SK-N-SH (cell line): Measurements from ENCODE around the gene ZNF471. TPM values are rescaled to one million over a fixed set of nuclear protein-coding genes. Genes with fewer than 3 reads are reported as not detected.

Experiments
- CTCF ChIA-PET: fragments of 300-600, 350-600 bp; formaldehyde crosslinking; extraction: SDS; loops from one replicate; lab custom pipeline; 2021; lab: Yijun Ruan, JAX
- POLR2A ChIA-PET: fragments of 350-600 bp; sonication (Branson Sonifier 250); formaldehyde crosslinking; extraction: SDS; loops from one replicate; lab custom pipeline; 2020; ENCODE audit warnings: antibody characterized with exemption, inconsistent platforms; lab: Yijun Ruan, JAX
- DNase-seq: peaks from one replicate; pipeline ENCODE4 v3.0.0; 2012
- H2AFZ ChIP-seq: fragments of 200-600 bp; sonication (generic); 2 replicates; pipeline ENCODE4 v1.8.1; 2016; ENCODE audit warnings: antibody characterized with exemption, mild to moderate bottlenecking, low read depth
- H3F3A ChIP-seq: fragments of 200-600 bp; sonication (generic); replicated peaks from 2 replicates; pipeline ENCODE3; 2016; ENCODE audit warnings: antibody characterized with exemption, mild to moderate bottlenecking; ENCODE audit not compliant: insufficient read depth
- H3K27ac ChIP-seq, 2 experiments: fragments of 200-500 bp in 1 of 2; fragments of 200-600 bp in 1 of 2; sonication (Bioruptor generic) in 1 of 2; sonication (generic), shearing (Covaris generic) in 1 of 2; 2 replicates each; pipeline versions ENCODE4 v1.5.1 to v1.6.1; 2014 to 2016; ENCODE audit warnings: low read depth in 2 of 2, inconsistent platforms in 1 of 2, low read length in 1 of 2, mild to moderate bottlenecking in 1 of 2, mixed read lengths in 1 of 2
- H3K27me3 ChIP-seq: fragments of 200-600 bp; sonication (generic), shearing (Covaris generic); 2 replicates; pipeline ENCODE4 v1.6.1; 2016; ENCODE audit warnings: mixed run types; ENCODE audit not compliant: insufficient read depth
- H3K36me3 ChIP-seq, 2 experiments: fragments of 200-500 bp in 1 of 2; fragments of 200-600 bp in 1 of 2; sonication (Bioruptor generic) in 1 of 2; sonication (generic) in 1 of 2; replicated peaks in 1 of 2; 2 replicates each; pipeline versions ENCODE3 to v1.5.1; 2014 to 2016; ENCODE audit warnings: low read length in 1 of 2, mild to moderate bottlenecking in 1 of 2; ENCODE audit not compliant: insufficient read depth in 2 of 2, control insufficient read depth in 1 of 2
- H3K4me1 ChIP-seq, 2 experiments: fragments of 200-500 bp in 1 of 2; fragments of 200-600 bp in 1 of 2; sonication (Bioruptor generic) in 1 of 2; sonication (generic), shearing (Covaris generic) in 1 of 2; 2 replicates each; pipeline versions ENCODE4 v1.5.1 to v1.6.1; 2014 to 2016; ENCODE audit warnings: low read depth in 1 of 2, low read length in 1 of 2, mixed run types in 1 of 2; ENCODE audit not compliant: insufficient read depth in 2 of 2, control insufficient read depth in 1 of 2
- H3K4me2 ChIP-seq: fragments of 200-600 bp; sonication (generic), shearing (Covaris generic); 2 replicates; pipeline ENCODE4 v1.6.1; 2017; ENCODE audit warnings: mixed run types
- H3K4me3 ChIP-seq, 2 experiments: fragments of 200-500 bp in 1 of 2; fragments of 200-600 bp in 1 of 2; sonication (Bioruptor generic) in 1 of 2; sonication (generic), shearing (Covaris generic) in 1 of 2; 2 replicates each; pipeline versions ENCODE4 v1.5.1 to v1.8.1; 2014 to 2016; ENCODE audit warnings: low read depth in 2 of 2, inconsistent platforms in 1 of 2, low read length in 1 of 2, mild to moderate bottlenecking in 1 of 2, mixed read lengths in 1 of 2, moderate library complexity in 1 of 2
- H3K79me2 ChIP-seq: fragments of 200-600 bp; sonication (generic); 2 replicates; pipeline ENCODE4 v1.8.1; 2017; ENCODE audit warnings: mild to moderate bottlenecking; ENCODE audit not compliant: insufficient read depth
- H3K9ac ChIP-seq: fragments of 200-600 bp; sonication (generic); 2 replicates; pipeline ENCODE4 v1.6.1; 2017; ENCODE audit warnings: mixed run types
- H3K9me2 ChIP-seq: fragments of 200-600 bp; sonication (generic); 2 replicates; pipeline ENCODE4 v1.6.1; 2017; ENCODE audit warnings: mixed run types
- H3K9me3 ChIP-seq: fragments of 200-600 bp; sonication (generic); 2 replicates; pipeline ENCODE4 v1.6.1; 2017; ENCODE audit warnings: mixed run types, mild to moderate bottlenecking, moderate library complexity
- H4K20me1 ChIP-seq: fragments of 200-600 bp; sonication (generic); 2 replicates; pipeline ENCODE4 v1.6.1; 2017; ENCODE audit warnings: mild to moderate bottlenecking, mixed run types; ENCODE audit not compliant: insufficient read depth
- CTCF ChIP-seq: fragments of 200-600 bp; sonication (generic); IDR thresholded peaks from 2 replicates; pipeline ENCODE4 v1.6.1; 2017; ENCODE audit warnings: antibody characterized with exemption, mild to moderate bottlenecking, moderate library complexity
- EP300 ChIP-seq, 2 experiments: IDR thresholded peaks; 2 replicates each; pipeline versions ENCODE4 v1.4.0 to v1.6.1; 2012; ENCODE audit warnings: borderline replicate concordance in 1 of 2, low read depth in 1 of 2, low read length in 1 of 2
- EZH2phosphoT487 ChIP-seq: fragments of 200-600 bp; sonication (generic); IDR thresholded peaks from 2 replicates; pipeline ENCODE4 v1.6.1; 2017; ENCODE audit warnings: low read depth, mixed run types, mild to moderate bottlenecking, antibody characterized with exemption, moderate library complexity, borderline replicate concordance
- FOXJ3 ChIP-seq: sonication (generic); formaldehyde crosslinking; IDR thresholded peaks from 2 replicates; pipeline ENCODE4 v1.5.1; 2020; ENCODE audit warnings: mild to moderate bottlenecking, missing genetic modification reagents
- FOXM1 ChIP-seq: IDR thresholded peaks from 2 replicates; pipeline ENCODE4 v1.4.0; 2012; ENCODE audit warnings: low read depth, mild to moderate bottlenecking
- GABPA ChIP-seq: IDR thresholded peaks from 2 replicates; pipeline ENCODE4 v1.4.0; 2012; ENCODE audit warnings: low read depth, mild to moderate bottlenecking
- IRF3 ChIP-seq: fragments of 150-350 bp; IDR thresholded peaks from 2 replicates; pipeline ENCODE4 v1.6.1; 2016; ENCODE audit warnings: mild to moderate bottlenecking, low read depth, low read length
- JUND ChIP-seq: IDR thresholded peaks from 2 replicates; pipeline ENCODE4 v1.4.0; 2012
- MXI1 ChIP-seq: IDR thresholded peaks from 2 replicates; pipeline ENCODE4 v1.6.1; 2012; ENCODE audit warnings: mild to moderate bottlenecking, low read depth, low read length, improper control_type of control experiment
- SMC3 ChIP-seq: IDR thresholded peaks from 2 replicates; pipeline ENCODE4 v1.6.1; 2012; ENCODE audit warnings: low read depth, low read length, improper control_type of control experiment
- TEAD4 ChIP-seq: IDR thresholded peaks from 2 replicates; pipeline ENCODE4 v1.4.0; 2012; ENCODE audit warnings: mild to moderate bottlenecking, borderline replicate concordance; ENCODE audit not compliant: insufficient read depth
- YY1 ChIP-seq: IDR thresholded peaks from 2 replicates; pipeline ENCODE4 v1.4.0; 2012; ENCODE audit warnings: low read depth, mild to moderate bottlenecking
- WGBS: methylation state at CpG from one replicate; pipeline ENCODE4 v1.1.6; 2017; ENCODE audit warnings: low lambda C conversion rate; 5-methylcytosine and 5-hydroxymethylcytosine counted together
- polyA plus RNA-seq, 3 experiments: library from polyadenylated mRNA; depleted of rRNA; stranded (reverse); fragments of >200 nt; gene quantifications; 2 replicates each; pipeline ENCODE4 v1.2.3, GENCODE V29; 2012

ZNF471 gene
- polyA plus RNA-seq, 1 of the 3 experiments (the other 2 are of a cell fraction), result 2.5 TPM

GRCh38 chr19:56508290-56508778, 679 bp downstream of the ZNF471 start:
- Histone ChIP-seq H3F3A (no peaks in the 10 kb centered on the region), H3K4me2 (peak overlapping the region; percentile 88), H3K27me3 (no peaks in the 10 kb centered on the region), H2AFZ (peak overlapping the region; percentile 87), H3K36me3 (peaks cover 0 to 13% of the 10 kb centered on the region in 2 experiments)
- CTCF ChIA-PET, result no interaction called here
- TF ChIP-seq MXI1 (0 out of 2 replicates have a peak, but pooled peaks have one; percentile 19), CTCF (no peak)
- TF ChIP-seq, all 33 proteins: peak for 1
- Histone ChIP-seq H3K4me3 (peak overlapping the region; percentile 44 to 72), H3K9me3 (peaks cover 5% of the 10 kb centered on the region; the same call in 1 of the 2 replicates), H3K4me1 (peaks cover 0 to 10% of the 10 kb centered on the region in 2 experiments; a peak in 1 of 4 replicates), H4K20me1 (no peaks in the 10 kb centered on the region), H3K9me2 (no peaks in the 10 kb centered on the region), H3K27ac (peak overlapping the region in 1 of 2 experiments; percentile 87; a peak in 2 of 4 replicates), H3K79me2 (no peaks in the 10 kb centered on the region), H3K9ac (peak overlapping the region; percentile 88)
- no peak for DNase-seq
- 6% methylated on average over 17 of the region's 17 CpGs for WGBS
- POLR2A ChIA-PET, result no interaction called here

GRCh38 chr19:56525214-56525860, 17.7 kb downstream of the ZNF471 start:
- WGBS, result 52% methylated on average over 4 of the region's 4 CpGs
- Histone ChIP-seq H3K36me3 (peaks cover 1 to 27% of the 10 kb centered on the region in 2 experiments), H2AFZ (no peak overlapping the region), H3K27ac (no peak overlapping the region), H3K4me1 (no peaks in the 10 kb centered on the region), H3K4me3 (no peak overlapping the region; a peak in 1 of 4 replicates), H4K20me1 (no peaks in the 10 kb centered on the region), H3K4me2 (no peak overlapping the region), H3K79me2 (no peaks in the 10 kb centered on the region), H3K9me2 (no peaks in the 10 kb centered on the region), H3K9me3 (peaks cover 47% of the 10 kb centered on the region), H3F3A (peaks cover 9% of the 10 kb centered on the region), H3K9ac (no peak overlapping the region), H3K27me3 (no peaks in the 10 kb centered on the region)
- TF ChIP-seq IRF3 (no peak), EZH2phosphoT487 (no peak), FOXM1 (no peak), EP300 (IDR thresholded peaks at IDR 0.05; ENCODE audit: borderline replicate concordance in 1 of 2, low read depth in 1 of 2, low read length in 1 of 2) (no peak), GABPA (no peak), YY1 (no peak), FOXJ3 (CRISPR knock-in tag) (no peak), JUND (no peak), MXI1 (no peak), SMC3 (no peak), TEAD4 (no peak)
- no peak for DNase-seq
- CTCF ChIA-PET, result interaction anchor here (1.4 kb wide), 1 partner anchor 312 kb away, joined by 3 read pairs; no protein-coding TSS in a partner anchor
- POLR2A ChIA-PET, result no interaction called here
